CD4-positive, alpha-beta T cell (primary cell): ENCODE results near the gene HIPK2. TPM values are rescaled to one million over a fixed set of nuclear protein-coding genes. Genes with fewer than 3 reads are reported as not detected.
"Not testable (repeated sequence)": the region's sequence is repeated elsewhere in the genome, so short reads cannot be mapped to it uniquely, and the experiment has no call there.

ENCODE experiments used
- ATAC-seq: fragments of 200-7000 bp; cut with Tn5 transposase; one replicate; pipeline ENCODE4 v1.10.0; 2022; ENCODE audit warnings: mild to moderate bottlenecking; ENCODE audit not compliant: poor library complexity
- CTCF ChIA-PET: fragments of 350-600 bp; sonication (Branson Sonifier 250); formaldehyde crosslinking; loops from one replicate; lab custom pipeline; 2021; ENCODE audit warnings: antibody characterized with exemption, inconsistent platforms; lab: Charles Lee
- POLR2A ChIA-PET: fragments of 350-600 bp; sonication (Branson Sonifier 250); formaldehyde crosslinking; loops from one replicate; lab custom pipeline; 2021; ENCODE audit warnings: antibody characterized with exemption, inconsistent platforms; lab: Charles Lee
- DNase-seq, 14 experiments: peaks; one replicate each; pipeline ENCODE4 v3.0.0-alpha.2; 2013 to 2020; ENCODE audit warnings: mixed read lengths in 2 of 14
- H3K27ac ChIP-seq, 2 donors: one replicate each; pipeline versions ENCODE4 v1.5.1 to v1.7.0; 2013; ENCODE audit warnings: low read length in 2 of 2, low read depth in 1 of 2, mild to moderate bottlenecking in 1 of 2
- H3K27me3 ChIP-seq, 2 experiments: 1 replicate in 1 of 2; 2 replicates in 1 of 2; pipeline versions ENCODE4 v1.6.1 to v1.7.0; 2013; ENCODE audit warnings: low read length in 2 of 2, control low read depth in 1 of 2, mild to moderate bottlenecking in 1 of 2, moderate library complexity in 1 of 2; ENCODE audit not compliant: insufficient read depth in 2 of 2, control insufficient read depth in 1 of 2
- H3K36me3 ChIP-seq: one replicate; pipeline ENCODE4 v1.6.1; 2013; ENCODE audit warnings: low read length, control low read depth; ENCODE audit not compliant: insufficient read depth
- H3K4me1 ChIP-seq: one replicate; pipeline ENCODE4 v1.6.1; 2013; ENCODE audit warnings: low read length, control low read depth; ENCODE audit not compliant: insufficient read depth
- H3K4me3 ChIP-seq: one replicate; pipeline ENCODE4 v1.5.1; 2013; ENCODE audit warnings: mild to moderate bottlenecking, low read length, moderate library complexity
- H3K9me3 ChIP-seq, 2 experiments: 1 replicate in 1 of 2; 2 replicates in 1 of 2; pipeline versions ENCODE4 v1.6.1 to v1.7.0; 2013; ENCODE audit warnings: low read length in 2 of 2, mild to moderate bottlenecking in 2 of 2, control low read depth in 1 of 2, moderate library complexity in 1 of 2; ENCODE audit not compliant: control insufficient read depth in 1 of 2, insufficient read depth in 1 of 2
- H3K27ac Mint-ChIP-seq: one replicate; pipeline ENCODE4 v1.8.0; 2020; ENCODE audit warnings: mixed read lengths
- H3K27me3 Mint-ChIP-seq: one replicate; pipeline ENCODE4 v1.8.0; 2021; ENCODE audit warnings: mixed read lengths
- H3K36me3 Mint-ChIP-seq: one replicate; pipeline ENCODE4 v1.8.0; 2021; ENCODE audit warnings: low read depth, mixed read lengths
- H3K4me1 Mint-ChIP-seq: one replicate; pipeline ENCODE4 v1.8.0; 2021; ENCODE audit warnings: low read depth, mixed read lengths
- H3K4me3 Mint-ChIP-seq: one replicate; pipeline ENCODE4 v1.8.0; 2020; ENCODE audit warnings: mild to moderate bottlenecking, mixed read lengths
- H3K9me3 Mint-ChIP-seq: one replicate; pipeline ENCODE4 v1.8.0; 2020; ENCODE audit warnings: mixed read lengths
- CTCF ChIP-seq: fragments of 200-600 bp; IDR thresholded peaks from one replicate; pipeline ENCODE4 v1.8.0; 2022; ENCODE audit warnings: antibody characterized with exemption, mild to moderate bottlenecking
- intact Hi-C, 2 experiments: fragments of 100-400 bp; cut with DNase I in 1 of 2; cut with micrococcal nuclease in 1 of 2; formaldehyde crosslinking; loops; one replicate each; pipeline versions ENCODE4 v1.15.1 to v1.9.0; 2023 to 2025; cut with DNase I, micrococcal nuclease
- total RNA-seq, 174 experiments: library from RNA in 2 of 174; stranded (reverse) in 2 of 174; gene quantifications; one replicate each; pipeline ENCODE4 v1.2.3 and lab custom pipeline; 2021 to 2026

Gene HIPK2
- total RNA-seq, 2 experiments from 2014 or later, result 36.5 to 37.0 TPM

- no peak for TF ChIP-seq CTCF
- Histone ChIP-seq H3K9me3 (no peaks in the 10 kb centered on the region), H3K4me3 (no peak overlapping the region), H3K4me1 (no peaks in the 10 kb centered on the region), H3K27ac (no peak overlapping the region), H3K36me3 (peaks cover 59% of the 10 kb centered on the region), H3K27me3 (no peaks in the 10 kb centered on the region)
- H3K27me3 Mint-ChIP-seq, result no peaks in the 10 kb centered on the region
- peaks cover 97% of the 10 kb centered on the region for H3K36me3 Mint-ChIP-seq
- intact Hi-C loops, result no loop called here
- H3K4me3 Mint-ChIP-seq, result no peak overlapping the region
- DNase-seq (no peak), ATAC-seq (no peak)
- POLR2A ChIA-PET, result no interaction called here
- no peak overlapping the region for H3K27ac Mint-ChIP-seq
- H3K4me1 Mint-ChIP-seq, result no peaks in the 10 kb centered on the region
- H3K9me3 Mint-ChIP-seq, result no peaks in the 10 kb centered on the region
- CTCF ChIA-PET, result no interaction called here
These were observed 163.8 kb downstream of the HIPK2 start for GRCh38 chr7:139613971-139614411.

DNA sequence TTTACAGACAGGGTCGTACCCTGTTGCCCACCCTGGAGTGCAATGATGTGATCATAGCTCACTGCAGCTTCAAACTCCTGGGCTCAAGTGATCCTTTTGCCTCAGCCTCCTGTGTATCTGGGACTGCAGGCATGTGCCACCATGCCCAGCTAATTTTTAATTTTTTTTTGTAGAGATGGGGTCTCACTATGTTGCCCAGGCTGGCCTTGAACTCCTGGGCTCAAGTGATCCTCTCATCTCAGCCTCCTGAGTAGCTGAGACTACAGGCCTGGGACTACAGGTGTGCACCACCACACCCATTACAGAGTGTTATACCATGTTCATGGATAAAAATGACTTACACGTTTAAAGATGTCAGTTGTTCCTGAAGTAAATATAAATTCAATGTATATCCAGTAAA lies 166.2 kb downstream of the HIPK2 start:
- CTCF ChIA-PET, H3K4me1 ChIP-seq, H3K9me3 ChIP-seq, H3K27me3 Mint-ChIP-seq, intact Hi-C loops, H3K27ac Mint-ChIP-seq, H3K4me1 Mint-ChIP-seq, H3K9me3 Mint-ChIP-seq, H3K4me3 Mint-ChIP-seq, ATAC-seq, H3K27ac ChIP-seq, H3K4me3 ChIP-seq, H3K27me3 ChIP-seq, DNase-seq: not testable (repeated sequence)
- POLR2A ChIA-PET, result interaction anchor here (0.7 kb wide), 1 partner anchor 109 kb away, joined by 4 read pairs; no protein-coding TSS in a partner anchor
- peaks cover 45% of the 10 kb centered on the region for H3K36me3 ChIP-seq
- H3K36me3 Mint-ChIP-seq, result peaks cover 95% of the 10 kb centered on the region

GRCh38 chr7:139610595-139610994 lies 167.2 kb downstream of the HIPK2 start:
- Histone ChIP-seq H3K27ac (no peak overlapping the region), H3K36me3 (peaks cover 46% of the 10 kb centered on the region), H3K9me3 (no peaks in the 10 kb centered on the region), H3K4me3 (no peak overlapping the region), H3K4me1 (no peaks in the 10 kb centered on the region), H3K27me3 (no peaks in the 10 kb centered on the region)
- no peak for TF ChIP-seq CTCF
- no peak for ATAC-seq
- H3K27me3 Mint-ChIP-seq, result no peaks in the 10 kb centered on the region
- no peaks in the 10 kb centered on the region for H3K9me3 Mint-ChIP-seq
- no peak overlapping the region for H3K27ac Mint-ChIP-seq
- H3K4me1 Mint-ChIP-seq, result no peaks in the 10 kb centered on the region
- ChIA-PET CTCF (interaction anchor here (1.1 kb wide), 1 partner anchor 8 kb away, joined by 3 read pairs; no protein-coding TSS in a partner anchor), POLR2A (no interaction called here)
- DNase-seq, result no peak
- no peak overlapping the region for H3K4me3 Mint-ChIP-seq
- intact Hi-C loops, result no loop called here
- H3K36me3 Mint-ChIP-seq, result peaks cover 92% of the 10 kb centered on the region

DNA sequence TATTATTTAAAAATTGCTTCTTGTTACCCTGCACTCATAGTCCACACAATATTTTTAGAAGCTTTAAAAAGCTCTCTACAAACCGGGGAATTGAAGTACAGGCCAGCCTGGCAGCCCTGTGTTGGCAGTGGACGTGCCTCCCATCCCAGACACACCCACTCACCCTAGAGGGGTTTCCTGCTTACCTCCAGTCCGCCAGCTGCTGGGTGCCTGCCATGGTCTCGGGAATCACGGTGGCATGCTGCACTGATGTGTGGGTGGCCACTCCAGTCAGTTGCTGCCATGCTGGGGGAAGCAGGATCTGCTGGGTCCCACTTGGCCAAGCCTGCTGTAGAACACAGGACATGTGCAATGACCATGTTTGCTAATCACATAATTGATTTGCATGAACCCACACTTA lies 173.9 kb downstream of the HIPK2 start:
- no peak for ATAC-seq
- Histone ChIP-seq H3K9me3 (no peaks in the 10 kb centered on the region), H3K36me3 (peaks cover 61% of the 10 kb centered on the region), H3K27ac (no peak overlapping the region), H3K4me1 (no peaks in the 10 kb centered on the region), H3K27me3 (no peaks in the 10 kb centered on the region), H3K4me3 (no peak overlapping the region)
- Mint-ChIP-seq H3K4me1 (no peaks in the 10 kb centered on the region), H3K27ac (no peak overlapping the region), H3K9me3 (no peaks in the 10 kb centered on the region), H3K27me3 (no peaks in the 10 kb centered on the region), H3K36me3 (peaks cover 58% of the 10 kb centered on the region), H3K4me3 (no peak overlapping the region)
- TF ChIP-seq CTCF, result no peak
- intact Hi-C loops, result loop anchor here (2.0 to 10.0 kb wide), 2 partner anchors 399 to 701 kb away; no protein-coding TSS in a partner anchor
- ChIA-PET POLR2A (no interaction called here), CTCF (interaction anchor here (0.7 to 2.5 kb wide), 2 partner anchors 14 to 169 kb away, joined by 3 to 6 read pairs; no protein-coding TSS in a partner anchor)
- DNase-seq, result no peak
